WI38 (cell line): ENCODE measurements around the gene CSGALNACT2.
A peak's percentile ranks its signal among the peaks of the same experiment; 100 is the strongest.
"Not testable (repeated sequence)": the region's sequence is repeated elsewhere in the genome, so short reads cannot be mapped to it uniquely, and the experiment has no call there.

ENCODE experiments used
- H3K4me3 ChIP-seq: 2 replicates; pipeline ENCODE4 v1.5.1; 2011; ENCODE audit warnings: low read depth, mild to moderate bottlenecking, control low read depth, low read length
- CTCF ChIP-seq: IDR thresholded peaks from 2 replicates; pipeline ENCODE4 v1.5.1; 2012; ENCODE audit warnings: low read depth, mild to moderate bottlenecking, control low read depth, low read length

CSGALNACT2 gene

DNA sequence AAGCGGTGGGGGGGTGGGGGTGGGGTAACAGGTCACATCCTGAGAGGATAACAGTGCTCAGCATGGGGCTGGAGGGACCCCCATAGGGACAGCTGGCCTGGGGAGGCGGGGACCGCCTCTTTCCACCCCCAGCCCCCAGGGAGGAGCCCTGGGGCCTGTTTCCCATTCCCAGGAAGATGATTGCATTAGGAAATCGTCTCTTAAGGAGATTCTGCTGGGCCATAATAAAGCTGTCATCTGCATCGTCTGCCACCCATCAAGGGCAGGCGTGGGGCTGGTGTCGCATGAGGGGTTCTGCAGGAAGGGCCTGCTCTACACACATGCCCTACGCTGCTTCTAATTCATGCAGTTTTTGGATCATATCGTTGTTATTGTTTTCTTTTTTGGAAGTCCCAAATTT lies 44.2 kb upstream of the CSGALNACT2 start:
- no peak overlapping the region for H3K4me3 ChIP-seq
- no peak for TF ChIP-seq CTCF

DNA sequence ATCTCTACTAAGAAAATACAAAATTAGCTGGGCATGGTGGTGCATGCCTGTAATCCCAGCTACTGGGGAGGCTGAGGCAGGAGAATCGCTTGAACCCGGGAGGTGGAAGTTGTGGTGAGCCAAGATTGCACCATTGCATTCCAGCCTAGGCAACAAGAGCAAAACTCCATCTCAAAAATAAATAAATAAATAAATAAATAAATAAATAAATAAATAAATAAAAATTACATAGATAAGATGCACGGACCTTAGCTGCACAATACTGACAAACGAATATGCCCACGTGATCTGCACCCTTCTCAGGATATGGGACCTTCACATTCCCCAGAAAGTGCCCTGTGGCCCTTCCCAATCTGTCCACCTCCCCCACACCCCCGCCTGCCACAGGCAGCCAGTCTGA lies 38.9 kb upstream of the CSGALNACT2 start:
- H3K4me3 ChIP-seq, result not testable (repeated sequence)

DNA sequence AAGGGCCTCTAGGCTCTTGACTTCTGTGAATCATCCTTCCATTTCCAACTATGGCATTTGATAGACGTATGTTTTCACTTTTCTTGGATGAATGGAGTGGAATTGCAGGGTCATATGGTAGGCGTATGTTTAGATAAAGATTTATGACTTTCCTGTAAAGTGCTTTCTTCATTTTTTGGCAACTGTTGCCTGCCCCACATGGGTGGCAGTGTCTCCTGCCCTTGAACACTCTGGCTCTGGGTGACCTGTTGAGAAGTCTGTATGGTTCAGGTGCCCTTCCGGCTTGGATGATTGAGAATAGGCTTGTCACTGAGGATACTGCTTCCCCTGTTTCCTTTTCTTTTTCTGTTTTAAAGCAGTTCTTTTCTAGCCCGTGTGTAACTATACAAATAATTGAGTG lies 38.3 kb upstream of the CSGALNACT2 start:
- no peak for TF ChIP-seq CTCF
- no peak overlapping the region for H3K4me3 ChIP-seq

GRCh38 chr10:43100366-43100765 lies 37.9 kb upstream of the CSGALNACT2 start:
- H3K4me3 ChIP-seq, result no peak overlapping the region
- no peak for TF ChIP-seq CTCF

DNA sequence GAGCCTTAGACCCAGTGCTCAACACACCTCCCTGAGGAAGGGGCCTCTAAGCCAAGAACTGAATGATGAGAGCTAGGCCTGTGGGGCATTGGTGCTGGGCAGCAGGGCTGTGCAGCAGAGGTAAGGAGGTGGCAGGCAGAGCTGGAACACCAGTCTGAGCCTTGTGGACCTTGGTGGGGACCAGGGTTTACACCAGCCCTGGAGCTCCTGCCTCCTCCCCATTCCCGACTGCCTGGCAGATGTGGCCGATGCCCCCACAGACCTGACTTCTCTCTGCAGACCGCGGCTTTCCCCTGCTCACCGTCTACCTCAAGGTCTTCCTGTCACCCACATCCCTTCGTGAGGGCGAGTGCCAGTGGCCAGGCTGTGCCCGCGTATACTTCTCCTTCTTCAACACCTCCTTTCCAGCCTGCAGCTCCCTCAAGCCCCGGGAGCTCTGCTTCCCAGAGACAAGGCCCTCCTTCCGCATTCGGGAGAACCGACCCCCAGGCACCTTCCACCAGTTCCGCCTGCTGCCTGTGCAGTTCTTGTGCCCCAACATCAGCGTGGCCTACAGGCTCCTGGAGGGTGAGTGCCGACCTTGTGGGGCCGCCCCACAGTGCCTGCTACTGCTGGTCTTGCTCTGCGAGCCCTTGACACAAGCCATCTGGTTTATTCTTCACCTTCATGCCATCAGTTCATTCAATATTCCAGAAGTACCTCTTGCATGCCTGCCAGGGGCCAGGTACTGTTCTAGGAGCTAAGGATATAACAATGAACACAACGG lies 36.0 kb upstream of the CSGALNACT2 start:
- TF ChIP-seq CTCF, result no peak
- H3K4me3 ChIP-seq, result no peak overlapping the region

DNA sequence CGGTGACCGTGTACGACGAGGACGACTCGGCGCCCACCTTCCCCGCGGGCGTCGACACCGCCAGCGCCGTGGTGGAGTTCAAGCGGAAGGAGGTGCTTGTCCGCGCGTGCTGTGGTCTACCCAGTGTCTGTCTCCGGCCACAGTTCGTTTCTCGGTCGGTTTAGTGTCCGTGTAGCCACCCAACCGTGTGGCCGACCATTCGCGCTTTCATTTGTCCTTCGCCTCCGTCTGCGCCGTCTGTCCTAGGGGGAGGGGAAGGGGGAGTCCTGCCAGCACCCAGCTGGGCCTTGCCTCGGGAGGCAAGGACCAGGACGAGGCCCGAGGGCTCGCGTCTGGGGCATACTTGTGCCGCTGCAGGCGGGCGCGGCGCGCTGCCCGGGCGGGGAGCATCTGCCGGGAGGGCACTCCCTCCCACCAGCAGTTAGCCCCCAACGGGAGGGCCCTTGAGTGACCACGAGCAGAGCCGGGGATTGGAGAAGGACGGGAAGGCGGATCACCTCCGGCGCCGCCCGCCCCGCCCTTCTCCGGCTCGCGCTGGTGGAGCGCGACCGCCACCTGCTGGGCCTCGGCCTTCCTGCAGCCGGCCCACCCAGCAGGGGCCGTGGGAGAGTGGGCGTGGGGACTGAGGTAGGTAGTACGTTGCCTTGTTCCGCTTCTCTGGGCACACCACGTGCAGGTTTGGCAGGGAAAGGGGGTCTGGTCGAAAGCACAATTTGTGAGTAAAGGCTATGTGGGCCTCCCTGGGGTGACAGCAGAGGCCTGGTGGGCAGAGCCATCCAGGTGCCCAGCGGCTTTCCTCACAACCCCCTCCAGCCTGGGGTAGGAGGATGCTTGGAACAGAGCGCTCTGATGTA lies 32.9 kb upstream of the CSGALNACT2 start:
- TF ChIP-seq CTCF, result peak; percentile 98
- H3K4me3 ChIP-seq, result peak overlapping the region; percentile 59

GRCh38 chr10:43105956-43106229 lies 32.4 kb upstream of the CSGALNACT2 start:
- no peak overlapping the region for H3K4me3 ChIP-seq
- no peak for TF ChIP-seq CTCF
